GM12878 (cell line): ENCODE data around the gene KCNMB2.

Source experiments
- CEBPB ChIP-seq, 2 experiments: fragments of 150-350 bp in 1 of 2; IDR thresholded peaks; 2 replicates each; pipeline ENCODE4 v1.6.1; 2012 to 2014; ENCODE audit warnings: low read depth in 2 of 2, low read length in 2 of 2, borderline replicate concordance in 1 of 2, inconsistent platforms in 1 of 2
- DPF2 ChIP-seq: fragments of 450-650 bp; IDR thresholded peaks from 2 replicates; pipeline ENCODE4 v1.6.1; 2017; ENCODE audit warnings: mild to moderate bottlenecking
- E2F4 ChIP-seq: IDR thresholded peaks from 2 replicates; pipeline ENCODE4 v1.6.1; 2012; ENCODE audit warnings: low read depth, low read length, improper control_type of control experiment
- ESRRA ChIP-seq: IDR thresholded peaks from 2 replicates; pipeline ENCODE4 v1.6.1; 2012; ENCODE audit warnings: mild to moderate bottlenecking, low read length, improper control_type of control experiment
- EZH2 ChIP-seq: IDR thresholded peaks from 2 replicates; pipeline ENCODE4 v1.6.1; 2012; ENCODE audit warnings: low read depth, mild to moderate bottlenecking, control low read depth, inconsistent platforms, low read length, borderline replicate concordance; ENCODE audit not compliant: control insufficient read depth
- MAX ChIP-seq: IDR thresholded peaks from 2 replicates; pipeline ENCODE4 v1.6.1; 2012; ENCODE audit warnings: low read depth, low read length, improper control_type of control experiment
- SMAD1 ChIP-seq: fragments of 450-650 bp; IDR thresholded peaks from 2 replicates; pipeline ENCODE4 v1.6.1; 2018; ENCODE audit warnings: mild to moderate bottlenecking, low read depth; ENCODE audit not compliant: partially characterized antibody
- SPI1 ChIP-seq: IDR thresholded peaks from 2 replicates; pipeline ENCODE4 v1.6.1; 2011; ENCODE audit warnings: low read depth, mild to moderate bottlenecking, low read length, moderate library complexity, borderline replicate concordance; ENCODE audit not compliant: insufficient read depth
- TF ChIP-seq, protein P1 (sequence below), 3 experiments: IDR thresholded peaks in 2 of 3; conservative IDR thresholded peaks in 1 of 3; 2 replicates each; pipeline ENCODE4 v1.5.1; 2011; ENCODE audit warnings: low read depth in 3 of 3, low read length in 3 of 3, mild to moderate bottlenecking in 3 of 3, control low read depth in 2 of 3, moderate library complexity in 2 of 3, inconsistent platforms in 1 of 3, mixed read lengths in 1 of 3; ENCODE audit not compliant: control insufficient read depth in 2 of 3, insufficient read depth in 1 of 3; ENCODE audit errors: extremely low read depth in 1 of 3

DNA sequence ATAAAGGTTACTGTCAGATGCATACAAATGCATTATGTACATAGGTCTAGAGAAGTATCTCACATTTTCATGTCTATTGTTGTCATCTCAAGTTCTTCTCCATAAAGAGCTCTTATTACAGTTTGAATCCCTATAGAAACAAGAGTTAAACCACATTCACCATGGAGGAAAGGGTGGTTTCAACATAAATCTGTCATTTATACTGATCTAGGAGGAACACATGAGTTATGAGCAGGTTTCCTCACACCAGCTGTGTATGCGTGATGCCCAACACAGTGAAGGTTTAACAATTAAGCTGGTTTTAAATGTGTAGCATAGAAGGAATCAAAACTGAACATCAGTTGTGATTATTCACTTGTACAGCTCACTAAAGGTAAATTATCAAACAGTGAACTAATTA, 251.7 kb downstream of the KCNMB2 start:
- TF ChIP-seq SPI1 (no peak), SMAD1 (no peak), MAX (no peak), DPF2 (no peak), E2F4 (no peak), EZH2 (no peak), ESRRA (no peak), CEBPB (IDR thresholded peaks at IDR 0.05; ENCODE audit: borderline replicate concordance in 1 of 2, low read depth in 2 of 2, low read length in 2 of 2) (no peak)
- TF ChIP-seq, protein P1, sequence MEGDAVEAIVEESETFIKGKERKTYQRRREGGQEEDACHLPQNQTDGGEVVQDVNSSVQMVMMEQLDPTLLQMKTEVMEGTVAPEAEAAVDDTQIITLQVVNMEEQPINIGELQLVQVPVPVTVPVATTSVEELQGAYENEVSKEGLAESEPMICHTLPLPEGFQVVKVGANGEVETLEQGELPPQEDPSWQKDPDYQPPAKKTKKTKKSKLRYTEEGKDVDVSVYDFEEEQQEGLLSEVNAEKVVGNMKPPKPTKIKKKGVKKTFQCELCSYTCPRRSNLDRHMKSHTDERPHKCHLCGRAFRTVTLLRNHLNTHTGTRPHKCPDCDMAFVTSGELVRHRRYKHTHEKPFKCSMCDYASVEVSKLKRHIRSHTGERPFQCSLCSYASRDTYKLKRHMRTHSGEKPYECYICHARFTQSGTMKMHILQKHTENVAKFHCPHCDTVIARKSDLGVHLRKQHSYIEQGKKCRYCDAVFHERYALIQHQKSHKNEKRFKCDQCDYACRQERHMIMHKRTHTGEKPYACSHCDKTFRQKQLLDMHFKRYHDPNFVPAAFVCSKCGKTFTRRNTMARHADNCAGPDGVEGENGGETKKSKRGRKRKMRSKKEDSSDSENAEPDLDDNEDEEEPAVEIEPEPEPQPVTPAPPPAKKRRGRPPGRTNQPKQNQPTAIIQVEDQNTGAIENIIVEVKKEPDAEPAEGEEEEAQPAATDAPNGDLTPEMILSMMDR (IDR thresholded peaks at IDR 0.05 in 2 of 3, conservative IDR thresholded peaks at IDR 0.05 in 1 of 3; ENCODE audit: control insufficient read depth in 2 of 3, extremely low read depth in 1 of 3, insufficient read depth in 1 of 3, low read depth in 3 of 3, low read length in 3 of 3) = no peak
